Lower leg skin (tissue), 4 donors: ENCODE results near the gene MAP2. TPM values are rescaled to one million over a fixed set of nuclear protein-coding genes. Genes with fewer than 3 reads are reported as not detected.

Source experiments
- DNase-seq, 2 donors: peaks; one replicate each; pipeline ENCODE4 v3.0.0-alpha.2; 2019; ENCODE audit warnings: low spot score in 2 of 2
- H3K4me3 ChIP-seq: fragments of 200-600 bp; sonication (generic); 2 replicates; pipeline ENCODE4 v1.5.1; 2017; ENCODE audit warnings: mild to moderate bottlenecking, low read depth; ENCODE audit not compliant: poor library complexity, severe bottlenecking
- POLR2A ChIP-seq, 2 donors: fragments of 450-650 bp; IDR thresholded peaks; one replicate each; pipeline ENCODE4 v1.6.1; 2016 to 2017; ENCODE audit warnings: antibody characterized with exemption in 2 of 2, mild to moderate bottlenecking in 1 of 2, moderate library complexity in 1 of 2
- WGBS, 2 donors: methylation state at CpG; one replicate each; pipeline ENCODE4 v1.1.5; 2018; 5-methylcytosine and 5-hydroxymethylcytosine counted together
- intact Hi-C: fragments of 100-400 bp; cut with DNase I; formaldehyde crosslinking; loops from one replicate; pipeline ENCODE4 v1.15.0; 2023; ENCODE audit warnings: low total_unique reads
- total RNA-seq, 4 donors: library from RNA; depleted of rRNA; stranded (reverse); fragments of >200 nt; gene quantifications; one replicate each; pipeline ENCODE4 v1.1.0, GENCODE V29; 2016
- TF ChIP-seq, protein P1 (sequence below), 3 donors: fragments of 450-650 bp; IDR thresholded peaks; one replicate each; pipeline ENCODE4 v1.5.1; 2016; ENCODE audit warnings: antibody characterized with exemption in 3 of 3, mild to moderate bottlenecking in 3 of 3, moderate library complexity in 2 of 3

MAP2 gene
- total RNA-seq, 4 donors from 2014 or later = 35.1 to 47.8 (median 40.9) TPM

DNA sequence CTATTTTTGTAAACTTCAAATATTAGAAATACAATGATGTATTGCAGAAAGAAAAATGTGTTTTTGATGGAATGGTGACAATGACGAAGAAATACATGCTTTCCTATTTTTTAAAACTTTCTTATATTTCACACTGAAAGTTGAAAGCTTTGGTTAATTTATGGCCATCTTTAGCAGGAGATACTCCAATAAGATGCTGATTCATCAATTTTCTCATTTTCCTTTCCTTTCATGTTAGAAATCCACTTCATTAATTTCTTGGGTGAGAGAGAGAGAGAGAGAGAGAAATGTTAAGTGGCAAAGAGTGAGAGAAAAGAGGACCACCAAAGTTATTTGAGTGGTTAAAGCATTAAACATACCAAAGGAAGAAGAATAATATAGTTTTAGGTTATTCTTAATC is 28.6 kb upstream of the MAP2 start:
- H3K4me3 ChIP-seq = no peak overlapping the region
- TF ChIP-seq, protein P1, sequence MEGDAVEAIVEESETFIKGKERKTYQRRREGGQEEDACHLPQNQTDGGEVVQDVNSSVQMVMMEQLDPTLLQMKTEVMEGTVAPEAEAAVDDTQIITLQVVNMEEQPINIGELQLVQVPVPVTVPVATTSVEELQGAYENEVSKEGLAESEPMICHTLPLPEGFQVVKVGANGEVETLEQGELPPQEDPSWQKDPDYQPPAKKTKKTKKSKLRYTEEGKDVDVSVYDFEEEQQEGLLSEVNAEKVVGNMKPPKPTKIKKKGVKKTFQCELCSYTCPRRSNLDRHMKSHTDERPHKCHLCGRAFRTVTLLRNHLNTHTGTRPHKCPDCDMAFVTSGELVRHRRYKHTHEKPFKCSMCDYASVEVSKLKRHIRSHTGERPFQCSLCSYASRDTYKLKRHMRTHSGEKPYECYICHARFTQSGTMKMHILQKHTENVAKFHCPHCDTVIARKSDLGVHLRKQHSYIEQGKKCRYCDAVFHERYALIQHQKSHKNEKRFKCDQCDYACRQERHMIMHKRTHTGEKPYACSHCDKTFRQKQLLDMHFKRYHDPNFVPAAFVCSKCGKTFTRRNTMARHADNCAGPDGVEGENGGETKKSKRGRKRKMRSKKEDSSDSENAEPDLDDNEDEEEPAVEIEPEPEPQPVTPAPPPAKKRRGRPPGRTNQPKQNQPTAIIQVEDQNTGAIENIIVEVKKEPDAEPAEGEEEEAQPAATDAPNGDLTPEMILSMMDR (IDR thresholded peaks at IDR 0.05) = no peak
- no peak for DNase-seq
- WGBS, 2 donors = 74 to 81% methylated on average over 1 of the region's 1 CpG
- intact Hi-C loops = no loop called here

DNA sequence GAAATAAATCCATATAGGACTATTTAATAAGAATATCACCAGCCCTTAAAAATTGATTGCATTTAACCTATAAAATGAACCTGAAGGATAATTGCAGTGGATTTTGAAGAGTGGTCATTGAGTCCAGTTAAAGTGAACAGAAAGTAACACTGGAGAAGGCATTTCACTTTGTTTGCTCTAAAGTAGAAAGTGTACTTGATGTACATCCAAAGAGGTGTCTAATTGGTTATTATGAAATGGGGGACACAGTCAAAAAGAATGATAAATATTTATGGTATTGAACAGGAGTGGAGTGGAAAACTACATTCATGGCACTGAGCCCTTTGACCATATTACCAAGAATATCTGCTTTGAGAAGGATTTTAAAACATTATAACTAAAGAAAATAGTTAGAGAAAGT is 28.2 kb upstream of the MAP2 start:
- intact Hi-C loops = no loop called here
- TF ChIP-seq, protein P1 (IDR thresholded peaks at IDR 0.05) = no peak
- no peak for TF ChIP-seq POLR2A (IDR thresholded peaks at IDR 0.05)
- H3K4me3 ChIP-seq = no peak overlapping the region
- no peak for DNase-seq

DNA sequence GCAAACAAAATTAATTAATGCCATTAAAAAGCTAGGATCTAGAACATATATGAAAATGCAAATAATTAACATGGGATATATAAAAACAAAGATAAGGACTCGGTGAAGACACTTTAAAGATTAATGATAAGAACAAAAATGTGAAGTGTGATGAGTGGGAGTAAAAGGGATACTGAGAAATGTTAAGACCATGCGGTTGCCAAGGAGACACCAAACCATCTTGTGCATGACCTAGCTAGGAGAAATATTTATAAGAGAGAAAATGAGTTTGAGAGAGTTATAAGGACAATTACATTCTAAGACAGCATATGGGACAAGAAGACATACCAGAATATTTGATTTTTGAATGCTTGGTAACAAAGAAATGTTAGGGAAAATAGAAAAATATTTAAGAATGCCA is 25.4 kb upstream of the MAP2 start:
- intact Hi-C loops = no loop called here
- 78 to 81% methylated on average over 2 of the region's 2 CpGs for WGBS, 2 donors
- TF ChIP-seq, protein P1 (IDR thresholded peaks at IDR 0.05) = no peak
- no peak for TF ChIP-seq POLR2A (IDR thresholded peaks at IDR 0.05)
- no peak for DNase-seq
- H3K4me3 ChIP-seq = no peak overlapping the region

DNA sequence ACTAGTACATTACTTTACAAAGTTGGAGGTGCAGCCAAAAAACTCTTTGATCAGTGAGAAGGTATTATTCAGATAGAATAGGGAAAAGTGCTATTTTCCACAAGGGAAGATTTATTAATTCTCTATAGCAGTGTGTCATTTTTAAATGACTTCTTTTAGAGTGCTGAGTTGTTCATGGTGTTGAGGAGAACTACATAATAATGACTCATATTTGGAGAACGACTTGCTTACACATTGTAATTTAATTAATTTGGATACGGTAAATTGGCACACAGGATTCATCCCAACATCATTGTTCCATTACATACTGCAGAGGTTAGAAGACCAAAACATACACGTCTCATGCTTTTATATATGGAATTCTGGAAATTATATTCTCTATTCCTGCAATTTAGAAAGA is 22.1 kb upstream of the MAP2 start:
- DNase-seq = no peak
- no peak overlapping the region for H3K4me3 ChIP-seq
- intact Hi-C loops = no loop called here
- 29 to 30% methylated on average over 3 of the region's 3 CpGs for WGBS, 2 donors
- TF ChIP-seq, protein P1 (IDR thresholded peaks at IDR 0.05) = no peak
- no peak for TF ChIP-seq POLR2A (IDR thresholded peaks at IDR 0.05)

DNA sequence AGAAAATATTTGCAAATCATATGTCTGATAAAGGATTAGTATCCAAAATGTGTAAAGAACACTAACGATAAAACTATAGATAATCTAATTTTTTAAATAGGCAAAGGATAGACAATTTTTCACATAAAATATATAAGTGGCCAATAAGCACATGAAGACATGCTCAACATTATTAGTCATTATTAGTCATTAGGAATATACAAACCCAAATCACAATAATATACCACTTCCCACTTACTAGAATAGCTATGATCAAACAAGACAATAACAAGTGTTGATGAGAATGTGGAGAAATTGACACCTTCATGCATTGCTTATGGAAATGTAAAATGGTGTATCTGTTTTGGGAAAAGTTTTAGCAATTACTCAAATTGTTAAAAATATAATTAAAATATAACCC is 12.6 kb upstream of the MAP2 start:
- DNase-seq = no peak
- intact Hi-C loops = no loop called here
- TF ChIP-seq POLR2A (IDR thresholded peaks at IDR 0.05) = no peak
- TF ChIP-seq, protein P1 (IDR thresholded peaks at IDR 0.05) = no peak
- 93 to 94% methylated on average over 1 of the region's 1 CpG for WGBS, 2 donors
- no peak overlapping the region for H3K4me3 ChIP-seq

DNA sequence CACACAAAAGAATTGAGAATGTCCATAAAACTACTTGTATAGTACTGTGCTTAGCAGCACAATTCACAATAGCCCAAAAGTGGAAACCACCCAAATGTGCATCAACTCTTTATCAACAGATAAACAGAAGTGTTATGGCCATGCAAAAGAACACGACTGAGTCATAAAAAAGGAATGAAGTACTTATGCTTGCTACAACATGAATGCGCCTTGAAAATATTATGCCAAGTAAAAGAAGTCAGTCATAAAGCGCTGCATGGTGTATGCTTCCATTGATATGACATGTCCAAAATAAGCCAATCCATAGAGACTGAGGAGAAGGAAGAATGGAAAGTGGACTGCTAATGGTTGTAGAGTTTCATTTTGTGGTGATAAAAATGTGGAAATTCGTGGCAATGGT is 12.1 kb upstream of the MAP2 start:
- DNase-seq = no peak
- H3K4me3 ChIP-seq = no peak overlapping the region
- WGBS, 2 donors = 74 to 79% methylated on average over 4 of the region's 4 CpGs
- intact Hi-C loops = no loop called here
- TF ChIP-seq, protein P1 (IDR thresholded peaks at IDR 0.05) = no peak
- no peak for TF ChIP-seq POLR2A (IDR thresholded peaks at IDR 0.05)
